K562 (cell line): ENCODE results near the gene PIK3C2G. TPM values are rescaled to one million over a fixed set of nuclear protein-coding genes. Genes with fewer than 3 reads are reported as not detected.

Experiments used
- ATAC-seq: fragments of 200-7000 bp; cut with Tn5 transposase; 3 replicates; pipeline ENCODE4 v1.9.1; 2020; ENCODE audit warnings: moderate library complexity
- BruUV-seq: library from RNA; stranded (reverse); fragments of 400-500 nt; replicated peaks from 2 replicates; lab custom pipeline; 2021; lab: Mats Ljungman, UMichigan
- CTCF ChIA-PET: fragments of 300-600 bp; formaldehyde crosslinking; extraction: SDS; loops from one replicate; lab custom pipeline; 2021; ENCODE audit warnings: low intra/inter-chr PET ratio; lab: Yijun Ruan, JAX
- POLR2A ChIA-PET: fragments of 300-600, 350-650 bp; sonication (Branson Sonifier 250); formaldehyde crosslinking; extraction: SDS; loops from one replicate; lab custom pipeline; 2021; ENCODE audit warnings: antibody characterized with exemption, inconsistent platforms; lab: Yijun Ruan, JAX
- DNase-seq, 4 experiments: peaks; one replicate each; pipeline versions ENCODE4 v3.0.0 to v3.0.0-alpha.2; 2011 to 2018; ENCODE audit warnings: low spot score in 3 of 4, mixed read lengths in 3 of 4; ENCODE audit errors: extremely low read depth in 1 of 4
- FAIRE-seq: peaks from 2 replicates; lab custom pipeline; 2011; peaks lifted over from hg19 to GRCh38; lab: Jason Lieb, UNC
- H2AFZ ChIP-seq: 2 replicates; pipeline ENCODE4 v1.6.0; 2011; ENCODE audit warnings: low read depth, low read length, control low read depth, inconsistent platforms
- H3K27ac ChIP-seq: fragments of 200-600 bp; 3 replicates; pipeline ENCODE4 v1.8.0; 2011; ENCODE audit warnings: low read depth, mild to moderate bottlenecking, control low read depth, inconsistent platforms, low read length, moderate library complexity, mixed read lengths; ENCODE audit errors: extremely low read depth
- H3K27me3 ChIP-seq, 2 experiments: fragments of 300-600 bp in 1 of 2; 2 replicates in 1 of 2; 3 replicates in 1 of 2; pipeline versions ENCODE4 v1.6.0 to v1.8.0; 2011; ENCODE audit warnings: inconsistent platforms in 2 of 2, low read length in 2 of 2, mild to moderate bottlenecking in 1 of 2, mixed read lengths in 1 of 2, moderate library complexity in 1 of 2; ENCODE audit not compliant: control insufficient read depth in 2 of 2, insufficient read depth in 2 of 2
- H3K36me3 ChIP-seq: fragments of 300-600 bp; 3 replicates; pipeline ENCODE4 v1.8.0; 2011; ENCODE audit warnings: mild to moderate bottlenecking, low read length, inconsistent platforms; ENCODE audit not compliant: control insufficient read depth, insufficient read depth
- H3K4me1 ChIP-seq, 2 experiments: fragments of 200-600 bp in 1 of 2; replicated peaks in 1 of 2; 2 replicates in 1 of 2; 3 replicates in 1 of 2; pipeline versions ENCODE4 v1.5.1 to v1.8.0; 2011; ENCODE audit warnings: inconsistent platforms in 2 of 2, low read length in 2 of 2, mild to moderate bottlenecking in 1 of 2, mixed read lengths in 1 of 2, moderate library complexity in 1 of 2; ENCODE audit not compliant: control insufficient read depth in 2 of 2, insufficient read depth in 2 of 2
- H3K4me2 ChIP-seq: 2 replicates; pipeline ENCODE4 v1.6.1; 2011; ENCODE audit warnings: low read length, control low read depth, inconsistent platforms, mixed read lengths; ENCODE audit not compliant: insufficient read depth
- H3K4me3 ChIP-seq: fragments of 200-600 bp; sonication (generic), shearing (Covaris generic); 2 replicates; pipeline ENCODE4 v1.5.1; 2016; ENCODE audit warnings: control low read depth, inconsistent platforms
- H3K79me2 ChIP-seq: fragments of 200-600 bp; 3 replicates; pipeline ENCODE4 v1.8.0; 2011; ENCODE audit warnings: low read length, inconsistent platforms; ENCODE audit not compliant: control insufficient read depth, insufficient read depth
- H3K9ac ChIP-seq, 2 experiments: 2 replicates each; pipeline versions ENCODE4 v1.6.0 to v1.6.1; 2011; ENCODE audit warnings: low read depth in 2 of 2, low read length in 2 of 2, control low read depth in 1 of 2, inconsistent platforms in 1 of 2, mild to moderate bottlenecking in 1 of 2, mixed read lengths in 1 of 2; ENCODE audit not compliant: insufficient read depth in 1 of 2
- H3K9me1 ChIP-seq: one replicate; pipeline ENCODE4 v1.6.0; 2011; ENCODE audit warnings: inconsistent platforms, mild to moderate bottlenecking, low read length, moderate library complexity; ENCODE audit not compliant: control insufficient read depth, insufficient read depth
- H3K9me3 ChIP-seq: replicated peaks from 2 replicates; pipeline ENCODE4 v1.5.1; 2011; ENCODE audit warnings: low read depth, low read length, inconsistent platforms; ENCODE audit not compliant: control insufficient read depth, insufficient read depth
- H4K20me1 ChIP-seq: replicated peaks from 2 replicates; pipeline ENCODE4 v1.6.1; 2011; ENCODE audit warnings: low read length, inconsistent platforms, mixed read lengths; ENCODE audit not compliant: control insufficient read depth, insufficient read depth
- CGGBP1 ChIP-seq: fragments of 250-450 bp; sonication (Bioruptor Pico); IDR thresholded peaks from 2 replicates; pipeline ENCODE4 v1.9.0; 2021; ENCODE audit warnings: mild to moderate bottlenecking
- EZH2 ChIP-seq: IDR thresholded peaks from 2 replicates; pipeline ENCODE4 v1.6.1; 2012; ENCODE audit warnings: low read depth, mild to moderate bottlenecking, inconsistent platforms, low read length, borderline replicate concordance
- HNRNPH1 ChIP-seq: fragments of 200-400 bp; formaldehyde crosslinking; optimal IDR thresholded peaks from 2 replicates; pipeline ENCODE3; 2017; ENCODE audit warnings: low read depth, mild to moderate bottlenecking, low read length, moderate library complexity
- IFI16 ChIP-seq: fragments of 250-450 bp; sonication (Bioruptor Pico); IDR thresholded peaks from 2 replicates; pipeline ENCODE4 v2.1.2; 2022; ENCODE audit warnings: mild to moderate bottlenecking, inconsistent platforms
- KDM5B ChIP-seq: fragments of 200-600 bp; sonication (generic); IDR thresholded peaks from 2 replicates; pipeline ENCODE4 v1.6.1; 2012; ENCODE audit warnings: low read depth, mild to moderate bottlenecking, moderate library complexity, low read length, control low read depth, inconsistent platforms; ENCODE audit not compliant: insufficient replicate concordance
- KHSRP ChIP-seq: fragments of 450-650 bp; IDR thresholded peaks from 2 replicates; pipeline ENCODE4 v1.6.1; 2017
- MCM5 ChIP-seq: fragments of 450-650 bp; IDR thresholded peaks from 2 replicates; pipeline ENCODE4 v1.6.1; 2016; ENCODE audit warnings: low read depth
- NCOA6 ChIP-seq: fragments of 450-650 bp; IDR thresholded peaks from 2 replicates; pipeline ENCODE4 v1.6.1; 2017; ENCODE audit warnings: mild to moderate bottlenecking
- NFE2L1 ChIP-seq: fragments of 450-650 bp; IDR thresholded peaks from 2 replicates; pipeline ENCODE4 v1.6.1; 2016; ENCODE audit warnings: missing genetic modification characterization, low read depth, mild to moderate bottlenecking, missing compliant biosample characterization, moderate library complexity, borderline replicate concordance
- NUFIP1 ChIP-seq: fragments of 450-650 bp; IDR thresholded peaks from 2 replicates; pipeline ENCODE4 v1.6.1; 2018; ENCODE audit not compliant: partially characterized antibody
- POLR2AphosphoS5 ChIP-seq: IDR thresholded peaks from 2 replicates; pipeline ENCODE4 v1.6.1; 2011; ENCODE audit warnings: mild to moderate bottlenecking, low read depth, low read length, moderate library complexity; ENCODE audit not compliant: control insufficient read depth, insufficient read depth
- PTBP1 ChIP-seq: fragments of 200-400 bp; formaldehyde crosslinking; IDR thresholded peaks from 2 replicates; pipeline ENCODE4 v1.6.1; 2017; ENCODE audit warnings: low read depth, low read length
- RBM17 ChIP-seq: fragments of 200-400 bp; formaldehyde crosslinking; IDR thresholded peaks from 2 replicates; pipeline ENCODE4 v1.6.1; 2017; ENCODE audit warnings: low read depth, mild to moderate bottlenecking, low read length, borderline replicate concordance
- SAFB ChIP-seq: fragments of 200-400 bp; formaldehyde crosslinking; IDR thresholded peaks from 2 replicates; pipeline ENCODE4 v1.6.1; 2017; ENCODE audit warnings: low read depth, low read length, borderline replicate concordance
- SREBF2 ChIP-seq: sonication (generic); formaldehyde crosslinking; IDR thresholded peaks from 2 replicates; pipeline ENCODE4 v1.4.0; 2020; ENCODE audit warnings: mild to moderate bottlenecking, missing genetic modification reagents
- TBP ChIP-seq: optimal IDR thresholded peaks from 2 replicates; pipeline ENCODE3; 2011; ENCODE audit warnings: low read depth, low read length, improper control_type of control experiment
- TEAD4 ChIP-seq, 2 experiments: sonication (generic) in 1 of 2; formaldehyde crosslinking in 1 of 2; IDR thresholded peaks; 2 replicates each; pipeline versions ENCODE4 v1.6.1 to v1.8.0; 2012 to 2022; ENCODE audit warnings: borderline replicate concordance in 1 of 2, inconsistent platforms in 1 of 2, low read length in 1 of 2, mild to moderate bottlenecking in 1 of 2, missing genetic modification reagents in 1 of 2
- ZC3H8 ChIP-seq: fragments of 450-650 bp; IDR thresholded peaks from 2 replicates; pipeline ENCODE4 v1.6.1; 2017
- ZNF282 ChIP-seq: sonication (generic); formaldehyde crosslinking; IDR thresholded peaks from 2 replicates; pipeline ENCODE4 v1.8.1; 2023; ENCODE audit warnings: missing genetic modification reagents
- ZNF592 ChIP-seq: fragments of 450-650 bp; IDR thresholded peaks from 2 replicates; pipeline ENCODE4 v1.6.1; 2017; ENCODE audit warnings: antibody characterized with exemption, mild to moderate bottlenecking
- WGBS: fragments of 100-300 bp; shearing (Covaris generic); methylation state at CpG from one replicate; pipeline ENCODE4 v1.1.6; 2016; ENCODE audit warnings: low coverage, mixed read lengths; ENCODE audit not compliant: insufficient coverage; ENCODE audit errors: missing lambda C conversion rate; 5-methylcytosine and 5-hydroxymethylcytosine counted together
- in situ Hi-C: fragments of 300-500 bp; cut with MboI; formaldehyde crosslinking; loops from 4 replicates; pipeline ENCODE4 v1.15.0; 2018; ENCODE audit warnings: inconsistent platforms, mixed read lengths
- intact Hi-C: fragments of 100-400 bp; cut with micrococcal nuclease; formaldehyde crosslinking; loops from 2 replicates; pipeline ENCODE4 v1.14.2; 2022
- polyA plus RNA-seq, 8 experiments: library from polyadenylated mRNA; depleted of rRNA in 4 of 8; stranded (reverse) in 5 of 8; unstranded in 3 of 8; fragments of >200 nt; fragmentation: Nextera tagmentation in 2 of 8; fragmentation: Illumina TruSeq in 1 of 8; extraction: Ambion mirVana in 2 of 8; extraction: Trizol in 1 of 8; gene quantifications; 2 replicates each; pipeline versions ENCODE4 v1.2.1 to v1.2.3, GENCODE V29; 2011 to 2014; ENCODE audit warnings: inconsistent platforms in 1 of 8, missing spikeins in 1 of 8
- total RNA-seq, 7 experiments: library from RNA; depleted of rRNA in 6 of 7; stranded (reverse); fragments of >200 nt in 6 of 7; fragmentation: Illumina TruSeq in 2 of 7; extraction: Trizol in 2 of 7; gene quantifications; 2 replicates each; pipeline versions ENCODE4 v1.2.1 to v1.2.3, GENCODE V29; 2011 to 2021; ENCODE audit warnings: low replicate concordance in 1 of 7

Gene PIK3C2G
- total and polyA plus RNA-seq, 9 of the 15 experiments (the other 6 are each of a cell fraction or from before 2014, with no cell fraction given), result not detected

GRCh38 chr12:18285161-18285560 lies 23.8 kb downstream of the PIK3C2G start (continued):
- TF ChIP-seq HNRNPH1, result no peak
- no peak for TF ChIP-seq ZC3H8
- TF ChIP-seq KDM5B, result no peak
- no peak for TF ChIP-seq ZNF282 (CRISPR knock-in tag)
- TF ChIP-seq CGGBP1 (CRISPR knock-in tag), result no peak

- Histone ChIP-seq H3K4me2 (no peak overlapping the region), H3K9ac (no peak overlapping the region), H3K27ac (no peak overlapping the region), H3K9me1 (no peaks in the 10 kb centered on the region), H3K4me1 (no peaks in the 10 kb centered on the region), H3K79me2 (no peaks in the 10 kb centered on the region), H4K20me1 (no peaks in the 10 kb centered on the region), H3K27me3 (no peaks in the 10 kb centered on the region), H3K4me3 (no peak overlapping the region), H3K36me3 (no peaks in the 10 kb centered on the region), H2AFZ (no peak overlapping the region), H3K9me3 (no peaks in the 10 kb centered on the region)
- in situ Hi-C loops (no loop called here), intact Hi-C loops (no loop called here)
- POLR2A ChIA-PET, result no interaction called here
- CTCF ChIA-PET, result no interaction called here
- no TSS peak for BruUV-seq
- WGBS, result 0% methylated on average over 3 of the region's 3 CpGs
- FAIRE-seq (no peak), DNase-seq (no peak), ATAC-seq (no peak)
- TF ChIP-seq SREBF2 (no peak), NFE2L1 (tag) (no peak), MCM5 (no peak), SAFB (no peak), IFI16 (CRISPR knock-in tag) (no peak), EZH2 (no peak), TBP (no peak), POLR2AphosphoS5 (no peak), NUFIP1 (no peak), HNRNPH1 (no peak), KHSRP (no peak), PTBP1 (no peak), TEAD4 (IDR thresholded peaks at IDR 0.05; ENCODE audit: low read length) (no peak), TEAD4 (CRISPR knock-in tag; IDR thresholded peaks at IDR 0.05; ENCODE audit: borderline replicate concordance) (no peak), ZNF592 (no peak), NCOA6 (no peak), RBM17 (no peak)
Measured at GRCh38 chr12:18290386-18290785, 29.1 kb downstream of the PIK3C2G start.
